Superior temporal gyrus (tissue), 1 donor: ENCODE results near the gene CD74.

ENCODE experiments used
- DNase-seq: peaks from one replicate; pipeline ENCODE4 v3.0.0-alpha.2; 2016; ENCODE audit errors: extremely low spot score

Gene CD74

GRCh38 chr5:150364004-150364403 is 48.7 kb downstream of the CD74 start:
- no peak for DNase-seq

DNA sequence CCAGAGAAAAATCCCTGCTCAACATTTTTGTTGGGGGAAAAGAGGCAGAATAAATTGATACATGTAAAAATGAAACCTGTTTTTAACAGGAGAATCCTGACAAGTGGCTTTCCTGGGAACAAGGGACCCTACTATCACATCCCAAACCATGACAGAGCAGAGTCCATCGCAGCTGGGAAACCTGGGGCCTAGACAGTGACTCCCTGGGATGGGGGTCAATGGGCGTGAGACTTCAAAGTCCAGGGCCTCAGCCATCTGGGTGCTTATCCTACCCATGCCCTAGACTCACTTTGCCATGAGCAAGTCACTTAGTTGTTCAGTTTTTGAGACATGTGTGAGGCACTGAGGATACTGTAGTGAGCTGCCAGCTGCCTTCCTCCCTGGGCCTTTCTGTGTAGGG is 49.5 kb downstream of the CD74 start:
- DNase-seq = no peak

DNA sequence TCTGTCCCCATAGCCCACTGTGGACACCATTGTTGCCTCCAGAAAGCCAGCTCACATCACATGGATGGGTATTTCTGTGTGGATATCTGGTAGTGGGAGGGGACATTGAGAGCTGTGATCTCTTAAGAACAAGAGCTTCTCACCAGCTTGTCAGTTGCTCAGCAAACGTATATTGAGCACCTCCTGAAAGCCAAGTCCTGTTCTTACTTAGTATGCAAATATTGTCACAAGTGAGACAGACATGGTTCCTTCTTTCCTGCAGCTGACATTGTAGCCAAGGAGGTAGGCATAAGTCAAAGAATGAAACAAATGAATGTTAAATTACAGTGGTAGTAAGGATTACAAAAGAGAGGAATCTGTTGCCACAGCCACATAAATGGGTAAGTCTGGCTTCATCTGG is 51.4 kb downstream of the CD74 start:
- no peak for DNase-seq

DNA sequence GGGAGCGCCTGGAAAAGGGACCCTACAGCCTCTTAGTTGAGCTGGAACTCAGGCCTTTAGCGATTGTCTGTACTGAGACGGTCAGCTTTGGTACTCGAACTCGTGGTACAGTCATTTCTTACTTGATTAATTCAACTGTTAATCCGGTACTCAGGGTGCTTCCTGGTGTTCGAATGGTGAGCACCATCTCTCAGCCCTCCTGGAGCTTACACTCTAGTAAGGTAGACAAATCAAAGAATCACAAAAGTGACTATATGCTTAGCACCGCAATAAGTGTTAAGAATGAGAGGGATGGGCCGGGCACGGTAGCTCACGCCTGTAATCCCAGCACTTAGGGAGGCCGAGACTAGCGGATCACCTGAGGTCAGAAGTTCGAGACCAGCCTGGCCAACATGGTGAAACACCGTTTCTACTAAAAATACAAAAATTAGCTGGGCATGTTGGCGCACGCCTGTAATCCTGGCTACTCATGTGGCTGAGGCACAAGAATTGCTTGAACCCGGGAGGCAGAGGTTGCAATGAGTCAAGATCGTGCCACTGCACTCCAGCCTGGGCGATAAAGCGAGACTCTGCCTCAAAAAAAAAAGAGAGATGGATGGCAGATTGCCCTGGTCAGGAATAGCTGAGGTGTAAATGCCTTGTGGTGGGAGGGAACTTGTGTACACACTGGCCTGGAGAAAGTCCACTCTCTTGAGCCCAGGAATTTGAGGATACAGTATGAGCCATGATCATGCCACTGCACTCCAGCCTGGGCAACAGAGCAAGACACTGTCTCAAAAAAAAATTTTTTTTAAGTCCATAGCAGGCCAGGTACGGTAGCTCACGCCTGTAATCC is 54.2 kb downstream of the CD74 start:
- no peak for DNase-seq

DNA sequence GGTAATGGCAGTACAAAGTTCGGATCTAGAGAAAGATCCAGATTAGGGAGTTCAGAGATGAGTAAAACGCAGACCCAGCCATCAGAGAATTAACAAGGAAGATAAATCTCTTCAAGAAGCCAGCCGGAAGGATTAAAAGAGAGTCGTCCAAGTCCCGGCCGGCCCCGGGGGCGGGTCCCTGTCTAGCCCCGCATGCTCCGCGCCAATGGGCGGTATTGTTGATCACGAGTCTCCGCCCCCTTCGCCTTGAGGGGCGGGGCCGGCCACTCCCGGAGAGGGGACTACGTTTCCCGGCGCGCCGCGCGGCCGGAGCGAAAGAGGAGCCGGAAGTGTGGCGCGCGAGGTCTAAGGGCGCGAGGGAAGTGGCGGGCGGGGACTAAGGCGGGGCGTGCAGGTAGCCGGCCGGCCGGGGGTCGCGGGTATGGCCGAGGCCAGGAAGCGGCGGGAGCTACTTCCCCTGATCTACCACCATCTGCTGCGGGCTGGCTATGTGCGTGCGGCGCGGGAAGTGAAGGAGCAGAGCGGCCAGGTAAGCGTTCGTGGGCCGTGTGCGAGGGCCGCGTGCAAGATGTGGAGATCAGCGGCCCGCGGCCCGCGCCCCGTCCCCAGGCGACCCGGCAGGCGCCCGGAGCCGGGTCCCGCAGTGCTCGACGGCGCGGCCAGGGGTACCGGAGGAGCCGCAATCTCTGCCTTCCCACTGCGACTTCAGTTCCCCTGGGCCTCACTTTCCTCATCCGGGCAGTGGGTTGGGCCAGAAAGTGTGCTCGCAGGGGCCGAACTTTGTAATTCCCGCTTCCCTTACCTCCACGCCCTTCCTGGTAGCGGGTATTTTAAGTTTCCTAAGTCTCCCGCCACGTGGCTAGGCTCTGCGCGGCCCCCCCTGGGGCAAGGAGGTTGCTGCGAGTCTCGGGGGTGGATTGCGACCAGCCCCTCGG is 55.1 kb downstream of the CD74 start, which contains the start of gene TCOF1:
Gene TCOF1 (plus strand): TSS at position 372 of the 935 bp plus-strand sequence. CDS start 50 bp downstream, at position 422.
- DNase-seq = peak; percentile 98

DNA sequence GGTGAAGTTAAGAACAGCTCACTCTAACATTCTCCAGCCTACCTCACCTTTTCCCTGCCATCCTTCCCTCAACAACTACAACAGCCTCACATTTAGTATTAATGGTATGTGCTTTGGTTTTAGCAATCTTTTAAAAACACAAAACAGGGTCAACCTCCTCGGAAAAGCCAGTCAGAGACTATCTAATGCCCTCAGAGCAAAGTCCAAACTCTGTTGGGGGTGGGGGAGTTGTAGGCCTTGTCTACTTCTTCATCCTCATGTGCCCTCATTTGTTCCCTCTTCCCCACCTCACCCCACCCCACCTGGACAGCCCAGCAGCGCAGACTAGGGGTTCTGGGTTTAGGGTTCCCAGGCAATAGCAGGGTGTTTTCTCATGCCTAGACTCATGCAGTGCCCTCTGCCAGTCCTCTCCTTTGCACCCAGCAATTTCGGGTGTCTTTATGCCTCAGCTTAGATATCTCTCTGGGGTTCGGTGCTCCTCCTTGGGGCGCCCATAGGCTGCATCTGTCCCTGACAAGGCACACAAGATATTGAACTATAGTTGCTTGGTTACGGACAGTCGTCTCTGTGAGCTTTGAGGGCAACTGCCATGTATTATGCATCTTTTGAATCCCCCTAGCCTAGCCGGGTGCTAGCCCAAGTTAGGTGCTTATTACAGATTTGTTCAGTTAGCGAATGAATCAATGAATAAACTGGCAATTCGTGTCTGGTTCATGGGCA is 56.0 kb downstream of the CD74 start:
- DNase-seq = no peak

DNA sequence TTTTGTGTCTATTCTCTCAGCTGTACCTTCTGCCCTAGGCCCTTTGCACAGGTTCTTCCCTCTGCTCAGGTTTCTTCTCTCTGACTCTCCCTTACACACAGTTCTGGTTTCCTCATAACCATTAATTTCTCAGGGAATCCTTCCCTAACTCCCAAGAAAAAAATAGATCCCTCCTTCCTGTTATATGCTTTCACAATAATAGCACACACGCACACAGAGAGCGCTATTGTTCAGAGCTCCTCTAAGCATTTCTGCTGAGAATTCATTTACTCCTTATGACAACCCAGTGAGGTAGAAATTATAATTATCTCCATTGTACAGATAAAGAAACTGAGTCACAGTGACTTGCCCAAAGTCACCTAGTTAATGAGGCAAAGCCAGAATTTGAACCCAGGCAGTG is 56.9 kb downstream of the CD74 start:
- DNase-seq = no peak

DNA sequence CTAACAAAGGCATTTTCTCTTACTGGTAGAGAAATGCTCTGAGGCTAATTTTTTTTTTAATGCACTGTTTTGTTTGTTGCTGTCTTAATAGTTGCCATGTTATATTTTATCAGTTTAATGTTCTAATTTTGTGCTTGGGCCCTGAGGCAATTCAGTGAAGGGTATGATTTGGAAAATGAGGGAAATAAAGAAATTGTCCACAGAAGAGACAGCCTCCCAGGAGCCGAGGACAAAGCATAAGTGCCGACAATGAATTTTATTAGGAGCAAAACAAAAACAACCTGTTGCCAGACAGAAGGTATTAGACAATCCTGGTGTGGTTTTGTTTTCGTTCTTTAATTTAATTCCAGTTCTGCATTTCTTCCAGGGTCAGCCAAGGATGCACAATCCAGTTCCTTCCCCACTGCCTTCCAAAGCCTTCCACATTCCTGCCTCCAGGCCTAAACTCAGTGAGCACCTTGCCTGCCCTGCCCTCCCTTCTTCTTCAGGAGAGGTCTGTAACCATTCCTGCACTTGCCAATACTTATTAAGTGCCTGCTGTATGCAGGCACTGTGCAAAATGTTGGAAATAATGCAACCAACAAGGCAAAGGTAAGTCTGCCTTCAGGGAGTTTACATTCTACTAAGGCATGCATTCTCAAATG is 59.6 kb downstream of the CD74 start:
- no peak for DNase-seq

DNA sequence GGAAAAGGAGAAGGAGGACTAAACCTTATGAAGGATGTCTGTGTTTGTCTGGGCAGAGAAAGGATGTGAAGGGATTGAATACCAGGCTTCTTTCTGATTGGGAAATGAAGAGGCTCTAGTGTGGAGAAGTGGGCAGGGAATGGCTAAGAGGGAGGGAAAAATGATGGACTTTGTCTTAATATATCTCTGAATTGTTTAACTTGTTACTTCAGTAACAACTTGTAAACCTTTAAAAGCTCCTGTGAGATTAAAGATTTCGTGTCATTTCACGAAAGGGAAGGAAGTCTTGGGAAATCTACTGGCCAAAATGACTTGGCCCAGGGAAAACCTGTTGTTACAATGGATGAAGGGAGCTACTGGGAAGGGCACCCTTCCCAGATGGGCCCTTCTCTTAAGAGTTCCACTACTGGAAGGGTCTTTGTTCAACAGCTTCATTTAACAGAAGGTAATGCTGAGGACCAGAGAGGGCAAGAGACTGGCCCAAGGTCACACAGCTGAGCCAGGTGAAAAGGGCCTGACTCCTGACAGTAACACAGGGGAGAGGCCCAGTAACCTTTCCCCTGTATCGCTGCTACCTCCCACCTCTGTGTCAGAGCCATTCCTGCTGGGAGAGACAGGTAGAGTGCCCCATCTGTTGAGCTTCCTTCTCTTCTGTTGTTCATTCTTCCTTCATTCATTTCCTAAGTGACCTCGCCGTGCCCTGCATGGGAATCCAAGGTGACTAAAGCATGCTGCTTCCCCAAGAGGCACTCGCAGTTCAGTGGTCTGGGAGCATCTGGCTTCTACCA is 60.3 kb downstream of the CD74 start:
- no peak for DNase-seq
